ENCODE measurements around the gene PPIAL4G. TPM values are rescaled to one million over a fixed set of nuclear protein-coding genes. Genes with fewer than 3 reads are reported as not detected.
"Not testable (repeated sequence)": the region's sequence is repeated elsewhere in the genome, so short reads cannot be mapped to it uniquely, and the experiment has no call there.

The PPIAL4G gene
- polyA plus RNA-seq, 3 donors, result 0.03 TPM; not detected in 2

- H3K79me2 ChIP-seq (ENCODE audit: insufficient read depth, low read length); H3K4me1 Mint-ChIP-seq; DNase-seq; H3K9me3 Mint-ChIP-seq; H3K4me2 ChIP-seq (replicated peaks; ENCODE audit: extremely low read depth, low read length, poor library complexity, severe bottlenecking); H3K36me3 Mint-ChIP-seq; H4K20me1 ChIP-seq (ENCODE audit: insufficient read depth, low read length); H3K27me3 Mint-ChIP-seq (ENCODE audit: low read depth in 3 of 3); H3K4me1 ChIP-seq (ENCODE audit: control insufficient read depth in 1 of 2, insufficient read depth in 2 of 2, low read length in 2 of 2); H3K9me3 ChIP-seq (replicated peaks in 1 of 2; ENCODE audit: control insufficient read depth in 1 of 2, insufficient read depth in 1 of 2, low read length in 2 of 2); intact Hi-C loops (cut with micrococcal nuclease); H3K27me3 ChIP-seq (ENCODE audit: control insufficient read depth in 2 of 2, insufficient read depth in 2 of 2, low read length in 2 of 2); H3K36me3 ChIP-seq (replicated peaks in 1 of 2; ENCODE audit: control insufficient read depth in 1 of 2, insufficient read depth in 2 of 2, low read length in 2 of 2): not testable (repeated sequence)
- H3K27ac Mint-ChIP-seq, result peak overlapping the region; percentile 85 to 93 (median 92)
- Histone ChIP-seq H3K4me3 (replicated peaks in 1 of 3; ENCODE audit: low read depth in 2 of 3, low read length in 3 of 3) (peak overlapping the region; percentile 65 to 75 (median 65)), H3K27ac (ENCODE audit: low read depth in 1 of 2, low read length in 2 of 2) (peak overlapping the region in 1 of 2 donors; percentile 87), H2AFZ (ENCODE audit: insufficient read depth, low read depth, low read length, poor library complexity, severe bottlenecking) (peak overlapping the region; percentile 29), H3K9ac (ENCODE audit: insufficient read depth, low read length, poor library complexity, severe bottlenecking) (peak overlapping the region; percentile 74)
- no CpG with 5 or more reads among the region's 11 CpGs for WGBS (ENCODE audit: insufficient coverage)
- H3K4me3 Mint-ChIP-seq, result peak overlapping the region; percentile 80 to 87
These were observed 24.7 kb downstream of the PPIAL4G start for GRCh38 chr1:148458398-148458797.

DNA sequence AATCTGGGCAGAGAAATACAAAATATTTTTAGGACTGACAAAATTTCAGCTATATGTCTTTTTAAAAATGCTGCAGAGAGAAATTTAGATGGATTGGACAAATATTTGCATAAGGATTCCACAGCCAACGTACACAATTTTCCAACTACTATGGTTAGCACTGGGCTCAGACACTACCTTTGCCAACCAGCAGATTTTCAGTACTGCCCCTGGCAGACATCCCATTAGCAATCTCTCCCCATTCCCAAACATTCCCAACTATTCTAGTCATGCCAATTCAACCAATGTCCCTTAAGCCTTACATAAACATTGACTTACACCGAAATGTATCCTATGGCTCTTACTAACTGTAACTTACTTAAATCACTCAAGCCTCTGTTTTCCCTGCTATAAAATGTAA is 30.3 kb downstream of the PPIAL4G start:
- H3K4me1 ChIP-seq (ENCODE audit: control insufficient read depth in 1 of 2, insufficient read depth in 2 of 2, low read length in 2 of 2); H2AFZ ChIP-seq (ENCODE audit: insufficient read depth, low read depth, low read length, poor library complexity, severe bottlenecking); H3K4me1 Mint-ChIP-seq; intact Hi-C loops (cut with micrococcal nuclease); DNase-seq; H4K20me1 ChIP-seq (ENCODE audit: insufficient read depth, low read length); H3K27ac ChIP-seq (ENCODE audit: low read depth in 1 of 2, low read length in 2 of 2); H3K4me3 Mint-ChIP-seq; H3K27me3 Mint-ChIP-seq (ENCODE audit: low read depth in 3 of 3); H3K4me3 ChIP-seq (replicated peaks in 1 of 3; ENCODE audit: low read depth in 2 of 3, low read length in 3 of 3); H3K27me3 ChIP-seq (ENCODE audit: control insufficient read depth in 2 of 2, insufficient read depth in 2 of 2, low read length in 2 of 2); H3K9me3 Mint-ChIP-seq; H3K9me3 ChIP-seq (replicated peaks in 1 of 2; ENCODE audit: control insufficient read depth in 1 of 2, insufficient read depth in 1 of 2, low read length in 2 of 2); H3K36me3 Mint-ChIP-seq; H3K79me2 ChIP-seq (ENCODE audit: insufficient read depth, low read length); H3K27ac Mint-ChIP-seq; H3K36me3 ChIP-seq (replicated peaks in 1 of 2; ENCODE audit: control insufficient read depth in 1 of 2, insufficient read depth in 2 of 2, low read length in 2 of 2); H3K4me2 ChIP-seq (replicated peaks; ENCODE audit: extremely low read depth, low read length, poor library complexity, severe bottlenecking); H3K9ac ChIP-seq (ENCODE audit: insufficient read depth, low read length, poor library complexity, severe bottlenecking): not testable (repeated sequence)
- no CpG with 5 or more reads among the region's 2 CpGs for WGBS (ENCODE audit: insufficient coverage)

DNA sequence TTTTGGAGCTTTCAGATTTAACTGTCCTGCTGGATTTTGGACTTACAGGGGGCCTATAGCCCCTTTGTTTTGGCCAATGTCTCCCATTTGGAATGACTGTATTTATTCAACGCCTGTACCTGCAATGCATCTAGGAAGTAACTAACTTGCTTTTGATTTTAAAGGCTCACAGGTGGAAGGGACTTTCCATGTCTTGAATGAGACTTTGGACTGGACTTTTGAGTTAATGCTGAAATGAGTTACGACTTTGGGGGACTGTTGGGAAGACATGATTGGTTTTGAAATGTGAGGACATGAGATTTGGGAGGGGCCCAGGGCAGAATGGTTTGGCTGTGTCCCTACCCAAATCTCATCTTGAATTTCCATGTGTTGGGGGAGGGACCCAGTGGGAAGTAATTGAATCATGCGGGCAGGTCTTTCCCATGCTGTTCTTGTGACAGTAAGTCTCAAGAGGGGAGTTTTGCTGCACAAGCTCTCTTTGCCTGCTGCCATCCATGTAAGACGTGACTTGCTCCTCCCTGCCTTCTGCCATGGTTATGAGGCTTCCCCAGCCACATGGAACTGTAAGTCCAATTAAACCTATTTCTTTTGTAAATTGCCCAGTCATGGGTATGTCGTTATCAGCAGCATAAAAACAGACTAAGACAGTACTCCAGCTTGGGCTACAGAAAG is 43.3 kb downstream of the PPIAL4G start:
- not testable (repeated sequence) for H3K27ac Mint-ChIP-seq, H3K4me1 Mint-ChIP-seq
- H3K36me3 Mint-ChIP-seq, result peaks cover 7 to 11% of the 10 kb centered on the region in 2 donors

More for the DNA sequence above, 43.3 kb downstream of the PPIAL4G start:
- DNase-seq; H3K9ac ChIP-seq (ENCODE audit: insufficient read depth, low read length, poor library complexity, severe bottlenecking); H2AFZ ChIP-seq (ENCODE audit: insufficient read depth, low read depth, low read length, poor library complexity, severe bottlenecking); H3K4me1 ChIP-seq (ENCODE audit: control insufficient read depth in 1 of 2, insufficient read depth in 2 of 2, low read length in 2 of 2); H3K27me3 Mint-ChIP-seq (ENCODE audit: low read depth in 3 of 3); H3K9me3 ChIP-seq (replicated peaks in 1 of 2; ENCODE audit: control insufficient read depth in 1 of 2, insufficient read depth in 1 of 2, low read length in 2 of 2); H3K27me3 ChIP-seq (ENCODE audit: control insufficient read depth in 2 of 2, insufficient read depth in 2 of 2, low read length in 2 of 2); H3K4me3 Mint-ChIP-seq; H3K4me2 ChIP-seq (replicated peaks; ENCODE audit: extremely low read depth, low read length, poor library complexity, severe bottlenecking); intact Hi-C loops (cut with micrococcal nuclease); H3K4me3 ChIP-seq (replicated peaks in 1 of 3; ENCODE audit: low read depth in 2 of 3, low read length in 3 of 3); H3K9me3 Mint-ChIP-seq; H3K27ac ChIP-seq (ENCODE audit: low read depth in 1 of 2, low read length in 2 of 2): not testable (repeated sequence)
- Histone ChIP-seq H3K79me2 (ENCODE audit: insufficient read depth, low read length) (peaks cover 22% of the 10 kb centered on the region), H4K20me1 (ENCODE audit: insufficient read depth, low read length) (peaks cover 14% of the 10 kb centered on the region), H3K36me3 (replicated peaks in 1 of 2; ENCODE audit: control insufficient read depth in 1 of 2, insufficient read depth in 2 of 2, low read length in 2 of 2) (peaks cover 2 to 17% of the 10 kb centered on the region in 2 donors)
- WGBS (ENCODE audit: insufficient coverage), result 96% methylated on average over 3 of the region's 5 CpGs

Data from CD14-positive monocyte (primary cell).